Endodermal cell (in vitro differentiated cells): ENCODE measurements around the gene OTOA. TPM values are rescaled to one million over a fixed set of nuclear protein-coding genes. Genes with fewer than 3 reads are reported as not detected.

Source experiments
- DNase-seq: peaks from one replicate; pipeline ENCODE4 v3.0.0-alpha.2; 2017
- H3K27ac ChIP-seq: 2 replicates; pipeline ENCODE4 v1.5.1; 2013; ENCODE audit warnings: mild to moderate bottlenecking, low read depth, low read length, moderate library complexity
- H3K27me3 ChIP-seq: 2 replicates; pipeline ENCODE4 v1.6.1; 2013; ENCODE audit warnings: mild to moderate bottlenecking, low read length, moderate library complexity; ENCODE audit not compliant: insufficient read depth, control insufficient read depth, poor library complexity, severe bottlenecking
- H3K36me3 ChIP-seq: 2 replicates; pipeline ENCODE4 v1.7.0; 2013; ENCODE audit warnings: mild to moderate bottlenecking, low read length, moderate library complexity; ENCODE audit not compliant: control insufficient read depth, insufficient read depth
- H3K4me1 ChIP-seq: one replicate; pipeline ENCODE4 v1.7.0; 2013; ENCODE audit warnings: low read length; ENCODE audit not compliant: control insufficient read depth, insufficient read depth
- H3K4me3 ChIP-seq: 2 replicates; pipeline ENCODE4 v1.5.1; 2013; ENCODE audit warnings: mild to moderate bottlenecking, low read length, moderate library complexity
- H3K9ac ChIP-seq: 2 replicates; pipeline ENCODE4 v1.6.1; 2013; ENCODE audit warnings: mild to moderate bottlenecking, low read length, moderate library complexity; ENCODE audit not compliant: poor library complexity, severe bottlenecking; ENCODE audit errors: extremely low read depth
- H3K9me3 ChIP-seq: 2 replicates; pipeline ENCODE4 v1.6.1; 2013; ENCODE audit warnings: mild to moderate bottlenecking, low read length, moderate library complexity; ENCODE audit not compliant: control insufficient read depth
- H3K27ac Mint-ChIP-seq: 2 replicates; pipeline ENCODE4 v1.8.0; 2020; ENCODE audit warnings: mixed read lengths
- H3K27me3 Mint-ChIP-seq: 2 replicates; pipeline ENCODE4 v1.8.0; 2021; ENCODE audit warnings: mild to moderate bottlenecking, mixed read lengths; ENCODE audit not compliant: insufficient read depth
- H3K36me3 Mint-ChIP-seq: 2 replicates; pipeline ENCODE4 v1.8.0; 2020; ENCODE audit warnings: low read depth, mixed read lengths
- H3K4me1 Mint-ChIP-seq: 2 replicates; pipeline ENCODE4 v1.8.0; 2020; ENCODE audit warnings: mixed read lengths
- H3K4me3 Mint-ChIP-seq: 2 replicates; pipeline ENCODE4 v1.8.0; 2020; ENCODE audit warnings: mild to moderate bottlenecking, moderate library complexity, mixed read lengths
- H3K9me3 Mint-ChIP-seq: 2 replicates; pipeline ENCODE4 v1.8.0; 2020; ENCODE audit warnings: mild to moderate bottlenecking, mixed read lengths
- WGBS, 2 experiments: methylation state at CpG; one replicate each; pipeline versions ENCODE4 v1.1.5 to v1.1.7; 2013; ENCODE audit warnings: missing lambda C conversion rate in 2 of 2, mixed read lengths in 1 of 2; ENCODE audit not compliant: insufficient coverage in 1 of 2, insufficient read length in 1 of 2; 5-methylcytosine and 5-hydroxymethylcytosine counted together
- total RNA-seq, 2 donors: library from RNA; stranded (reverse); fragmentation: NEBNext Ultra II Directional in 1 of 2; extraction: Animal tissue kit (Norgen Biotek cat#: 25700) in 1 of 2; gene quantifications; 2 replicates in 1 of 2; 3 replicates in 1 of 2; pipeline ENCODE4 v1.2.1, GENCODE V29; 2021
- TF ChIP-seq, protein P1 (sequence below): fragments of 200-600 bp; sonication (generic); conservative IDR thresholded peaks from 2 replicates; pipeline ENCODE4 v1.5.0; 2021; ENCODE audit warnings: antibody characterized with exemption, mild to moderate bottlenecking

The OTOA gene
- total RNA-seq, 2 donors from 2014 or later, result 0.07 to 0.09 TPM

DNA sequence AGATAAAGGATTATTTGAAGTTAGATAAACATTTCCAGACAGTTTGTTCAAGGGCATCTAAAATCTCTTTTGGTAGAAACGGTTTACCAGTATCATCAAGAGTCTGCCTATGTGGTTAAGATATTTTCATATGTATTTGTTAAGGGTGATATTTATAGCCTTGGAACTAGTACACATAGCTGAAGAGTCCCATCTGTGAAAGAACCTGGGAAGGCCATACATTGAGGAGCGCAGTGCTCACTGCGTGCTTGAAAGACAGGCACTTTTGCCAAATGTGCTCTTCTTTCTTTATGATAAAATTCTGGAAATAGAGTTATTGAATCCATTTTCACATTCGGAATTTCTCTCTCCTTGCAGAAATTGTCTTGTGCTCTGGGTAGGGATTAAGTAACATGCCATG, 19.1 kb upstream of the OTOA start:
- Histone ChIP-seq H3K9me3 (no peaks in the 10 kb centered on the region), H3K27ac (no peak overlapping the region), H3K27me3 (no peaks in the 10 kb centered on the region), H3K4me3 (no peak overlapping the region), H3K4me1 (peaks cover 3% of the 10 kb centered on the region), H3K9ac (no peak overlapping the region), H3K36me3 (peaks cover 3% of the 10 kb centered on the region)
- Mint-ChIP-seq H3K27ac (no peak overlapping the region), H3K4me1 (peaks cover 17% of the 10 kb centered on the region), H3K4me3 (no peak overlapping the region), H3K36me3 (peaks cover 2% of the 10 kb centered on the region), H3K9me3 (no peaks in the 10 kb centered on the region), H3K27me3 (no peaks in the 10 kb centered on the region)
- TF ChIP-seq, protein P1, sequence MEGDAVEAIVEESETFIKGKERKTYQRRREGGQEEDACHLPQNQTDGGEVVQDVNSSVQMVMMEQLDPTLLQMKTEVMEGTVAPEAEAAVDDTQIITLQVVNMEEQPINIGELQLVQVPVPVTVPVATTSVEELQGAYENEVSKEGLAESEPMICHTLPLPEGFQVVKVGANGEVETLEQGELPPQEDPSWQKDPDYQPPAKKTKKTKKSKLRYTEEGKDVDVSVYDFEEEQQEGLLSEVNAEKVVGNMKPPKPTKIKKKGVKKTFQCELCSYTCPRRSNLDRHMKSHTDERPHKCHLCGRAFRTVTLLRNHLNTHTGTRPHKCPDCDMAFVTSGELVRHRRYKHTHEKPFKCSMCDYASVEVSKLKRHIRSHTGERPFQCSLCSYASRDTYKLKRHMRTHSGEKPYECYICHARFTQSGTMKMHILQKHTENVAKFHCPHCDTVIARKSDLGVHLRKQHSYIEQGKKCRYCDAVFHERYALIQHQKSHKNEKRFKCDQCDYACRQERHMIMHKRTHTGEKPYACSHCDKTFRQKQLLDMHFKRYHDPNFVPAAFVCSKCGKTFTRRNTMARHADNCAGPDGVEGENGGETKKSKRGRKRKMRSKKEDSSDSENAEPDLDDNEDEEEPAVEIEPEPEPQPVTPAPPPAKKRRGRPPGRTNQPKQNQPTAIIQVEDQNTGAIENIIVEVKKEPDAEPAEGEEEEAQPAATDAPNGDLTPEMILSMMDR, result no peak
- WGBS, 2 experiments, result 88 to 94% methylated on average over 3 to 4 of the region's 4 CpGs
- no peak for DNase-seq

GRCh38 chr16:21645261-21645721, 18.5 kb upstream of the OTOA start:
- H3K36me3 ChIP-seq, result peaks cover 3% of the 10 kb centered on the region
- no peak overlapping the region for H3K9ac ChIP-seq
- H3K9me3 ChIP-seq, result no peaks in the 10 kb centered on the region
- no peak overlapping the region for H3K4me3 Mint-ChIP-seq
- WGBS, 2 experiments, result 94 to 95% methylated on average over 9 of the region's 9 CpGs
- H3K27me3 Mint-ChIP-seq, result no peaks in the 10 kb centered on the region
- peaks cover 2% of the 10 kb centered on the region for H3K36me3 Mint-ChIP-seq
- H3K4me1 Mint-ChIP-seq, result peaks cover 17% of the 10 kb centered on the region
- DNase-seq, result peak; percentile 10
- no peak overlapping the region for H3K27ac Mint-ChIP-seq
- no peaks in the 10 kb centered on the region for H3K9me3 Mint-ChIP-seq
- TF ChIP-seq, protein P1, result no peak
- H3K4me1 ChIP-seq, result peaks cover 3% of the 10 kb centered on the region
- no peak overlapping the region for H3K4me3 ChIP-seq
- no peaks in the 10 kb centered on the region for H3K27me3 ChIP-seq
- no peak overlapping the region for H3K27ac ChIP-seq

- Histone ChIP-seq H3K9me3 (no peaks in the 10 kb centered on the region), H3K4me1 (peaks cover 3% of the 10 kb centered on the region), H3K27me3 (no peaks in the 10 kb centered on the region), H3K36me3 (peaks cover 3% of the 10 kb centered on the region), H3K4me3 (no peak overlapping the region), H3K9ac (no peak overlapping the region), H3K27ac (no peak overlapping the region)
- Mint-ChIP-seq H3K4me1 (peaks cover 16% of the 10 kb centered on the region), H3K9me3 (no peaks in the 10 kb centered on the region), H3K36me3 (peaks cover 5% of the 10 kb centered on the region), H3K27me3 (no peaks in the 10 kb centered on the region), H3K4me3 (no peak overlapping the region), H3K27ac (no peak overlapping the region)
- no peak for DNase-seq
- WGBS, 2 experiments, result 78 to 100% methylated on average over 2 to 5 of the region's 5 CpGs
- TF ChIP-seq, protein P1, result no peak
Measured at GRCh38 chr16:21646091-21646490, 17.7 kb upstream of the OTOA start.
